ENCODE results near the gene PRKCE.
"Not testable (repeated sequence)": the region's sequence is repeated elsewhere in the genome, so short reads cannot be mapped to it uniquely, and the experiment has no call there.

PRKCE gene

DNA sequence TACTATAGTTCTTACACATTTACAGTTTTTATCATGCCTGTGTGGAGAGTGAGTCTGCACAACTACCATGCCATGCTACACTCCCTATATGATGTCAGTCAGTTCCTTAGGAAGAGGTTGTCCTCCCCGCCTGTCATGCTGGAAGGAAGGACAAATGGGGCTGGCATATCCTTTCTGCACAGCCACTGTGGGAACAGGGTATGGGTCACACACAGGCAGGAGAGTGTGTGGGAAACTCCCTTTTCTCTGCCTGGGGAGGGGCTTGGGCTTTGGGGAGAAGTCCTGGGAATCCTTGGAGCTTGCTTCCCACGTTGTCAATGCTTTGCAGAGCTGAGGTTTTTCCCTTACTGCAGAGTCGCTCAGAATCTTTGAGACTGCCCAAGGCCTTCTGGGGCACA is 232.1 kb downstream of the PRKCE start:
- no peak for DNase-seq

- DNase-seq: no peak
These were observed 232.7 kb downstream of the PRKCE start for GRCh38 chr2:45884126-45884525.

- peak in 4 of 51 donors; percentile 12 to 27 (median 20) for DNase-seq
These were observed 233.7 kb downstream of the PRKCE start for GRCh38 chr2:45885171-45885621.

DNA sequence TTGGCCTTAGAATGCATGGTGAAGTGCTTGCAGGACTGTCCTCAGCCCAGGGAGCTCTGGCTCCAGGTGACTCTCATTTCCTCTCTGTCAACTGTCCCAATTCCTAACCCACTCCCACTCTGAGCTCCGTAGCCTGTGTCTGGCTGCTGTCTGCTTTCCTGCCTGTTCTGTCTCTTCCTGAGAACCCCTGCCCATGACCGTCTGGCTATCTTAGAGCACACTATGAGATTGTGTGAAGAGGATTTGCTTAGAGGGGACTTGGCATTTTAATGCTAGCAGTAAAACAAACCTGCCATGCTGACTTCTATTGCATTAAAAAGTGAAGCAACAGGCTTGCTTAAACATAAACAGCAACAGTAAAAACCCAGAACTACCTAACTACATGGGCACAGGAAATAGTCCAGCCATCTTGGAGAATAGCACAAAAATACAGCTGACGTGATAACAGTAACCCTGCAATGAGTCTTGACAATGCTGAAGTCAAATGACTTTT is 234.7 kb downstream of the PRKCE start:
- DNase-seq: no peak

GRCh38 chr2:45888167-45888566 is 236.7 kb downstream of the PRKCE start:
- DNase-seq: no peak

DNA sequence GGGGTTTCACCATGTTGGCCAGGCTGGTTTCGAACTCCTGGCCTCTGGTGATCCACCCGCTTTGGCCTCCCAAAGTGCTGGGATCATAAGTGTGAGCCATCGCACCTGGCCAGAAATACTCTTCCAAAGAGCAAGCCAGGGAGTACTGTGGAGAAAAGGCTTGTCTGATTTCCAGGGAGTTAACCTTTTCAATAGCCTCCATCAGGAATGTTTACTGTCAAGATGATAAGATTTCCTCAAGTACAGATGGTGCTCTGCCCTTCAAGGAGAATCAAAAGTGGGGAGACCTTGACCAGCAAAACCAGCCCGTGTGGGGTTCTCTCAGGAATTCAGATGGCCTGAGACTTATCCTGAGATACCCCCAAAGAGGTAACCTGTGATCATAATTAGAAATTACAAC is 237.2 kb downstream of the PRKCE start:
- DNase-seq: no peak

DNA sequence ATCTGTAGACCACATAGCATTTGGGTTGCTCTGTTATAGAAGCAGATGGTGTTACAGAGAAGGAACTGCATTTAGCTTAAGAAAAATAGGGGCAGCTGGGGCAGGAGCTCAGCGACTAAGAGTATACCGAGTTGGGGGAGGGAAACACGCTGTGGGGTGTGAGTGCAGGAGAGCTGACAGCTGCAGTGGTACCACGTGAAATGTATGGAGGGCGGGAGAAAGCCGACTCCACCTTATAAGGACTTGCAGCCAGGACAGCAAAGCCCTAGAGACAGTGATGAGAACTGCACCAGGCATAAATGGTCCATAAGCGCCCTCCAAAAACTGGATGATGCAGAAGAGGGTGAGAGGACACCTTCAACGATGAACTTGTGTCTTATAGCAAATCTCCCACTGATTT is 237.6 kb downstream of the PRKCE start:
- DNase-seq: no peak

DNA sequence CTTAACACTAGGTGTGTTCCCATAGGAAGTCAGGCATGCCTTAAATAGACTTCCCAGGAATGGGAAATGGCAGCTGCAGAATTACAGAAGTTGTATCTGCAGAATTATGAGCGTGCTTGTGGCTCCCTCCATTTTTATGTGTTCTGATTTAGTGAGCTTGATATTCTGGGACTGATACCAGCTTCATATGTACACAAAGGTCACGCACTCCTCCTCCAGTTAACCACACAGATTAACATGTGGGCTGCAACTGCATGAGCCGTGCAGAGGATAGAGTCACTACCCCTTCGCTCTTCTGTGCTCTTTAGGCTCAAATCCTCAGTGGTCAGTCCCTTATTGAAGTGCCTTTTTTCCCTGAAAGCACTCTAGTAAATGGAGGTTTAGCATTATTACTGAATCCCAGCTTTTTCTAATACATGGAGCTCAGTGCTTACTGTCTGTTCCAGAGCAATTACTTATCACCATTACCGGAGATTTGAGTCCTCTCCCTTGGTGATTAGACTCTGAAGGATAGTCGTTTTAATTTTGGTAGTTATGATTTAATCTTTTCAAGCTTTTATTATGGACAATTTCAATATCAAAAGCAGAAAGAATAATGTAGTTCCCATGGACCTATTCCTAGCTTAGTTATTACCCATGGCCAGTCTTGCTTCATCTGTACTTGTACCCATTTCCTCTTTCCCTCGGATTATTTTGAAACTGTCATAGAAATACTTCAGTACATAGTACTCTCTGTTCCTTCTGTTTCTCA is 238.3 kb downstream of the PRKCE start:
- DNase-seq: peak in 1 of 51 donors; percentile 9

DNA sequence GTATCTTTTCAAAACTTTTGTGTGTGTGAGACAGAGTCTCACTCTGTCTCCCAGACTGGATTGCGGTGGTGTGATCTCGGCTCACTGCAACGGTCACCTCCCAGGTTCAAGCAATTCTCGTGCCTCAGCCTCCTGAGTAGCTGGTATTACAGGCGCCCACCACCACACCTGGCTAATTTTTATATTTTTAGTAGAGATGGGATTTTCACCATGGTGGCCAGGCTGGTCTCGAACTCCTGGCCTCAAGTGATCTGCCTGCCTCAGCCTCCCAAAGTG is 238.8 kb downstream of the PRKCE start:
- not testable (repeated sequence) for DNase-seq

- no peak for DNase-seq
These were observed 239.3 kb downstream of the PRKCE start for GRCh38 chr2:45890819-45891218.

GRCh38 chr2:45891719-45892424 is 240.4 kb downstream of the PRKCE start:
- DNase-seq: peak in 2 of 51 donors; percentile 13 to 25

DNA sequence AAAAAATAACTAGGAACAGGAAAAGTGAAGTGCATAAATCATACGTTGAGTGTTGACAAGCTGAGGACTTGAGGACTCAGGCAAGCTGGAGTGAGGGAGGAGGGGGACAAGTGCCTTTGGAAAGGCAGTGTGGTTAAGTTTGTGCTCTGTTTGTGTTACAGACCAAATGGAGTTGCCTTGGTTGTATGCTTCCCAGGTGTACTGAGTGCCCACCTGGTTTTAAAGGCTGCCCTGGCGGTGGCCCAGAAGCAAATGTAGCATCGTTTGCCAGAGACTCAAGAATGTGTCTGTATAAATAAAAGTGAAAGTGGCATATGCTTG is 240.9 kb downstream of the PRKCE start:
- DNase-seq: no peak

DNA sequence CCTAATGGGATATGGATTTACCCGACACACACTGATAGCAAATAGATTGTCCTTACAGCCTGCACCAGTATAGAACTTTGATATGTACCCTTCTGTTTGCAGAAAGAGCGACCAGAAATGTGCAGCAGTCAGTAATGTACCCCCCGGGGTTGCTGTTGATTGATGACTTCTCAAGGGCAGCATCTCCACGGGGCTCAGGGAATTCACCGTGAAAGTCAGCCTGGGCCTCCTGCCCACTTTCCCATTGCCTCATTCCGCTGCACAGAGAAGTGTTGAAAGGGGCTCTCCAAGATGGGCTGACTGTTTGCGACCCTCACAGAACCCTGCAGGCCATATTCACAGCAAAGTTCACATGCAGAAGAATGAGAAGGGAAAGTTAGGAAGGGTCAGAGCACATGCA is 241.3 kb downstream of the PRKCE start:
- no peak for DNase-seq

- DNase-seq: no peak
These were observed 242.7 kb downstream of the PRKCE start for GRCh38 chr2:45894211-45894610.

DNA sequence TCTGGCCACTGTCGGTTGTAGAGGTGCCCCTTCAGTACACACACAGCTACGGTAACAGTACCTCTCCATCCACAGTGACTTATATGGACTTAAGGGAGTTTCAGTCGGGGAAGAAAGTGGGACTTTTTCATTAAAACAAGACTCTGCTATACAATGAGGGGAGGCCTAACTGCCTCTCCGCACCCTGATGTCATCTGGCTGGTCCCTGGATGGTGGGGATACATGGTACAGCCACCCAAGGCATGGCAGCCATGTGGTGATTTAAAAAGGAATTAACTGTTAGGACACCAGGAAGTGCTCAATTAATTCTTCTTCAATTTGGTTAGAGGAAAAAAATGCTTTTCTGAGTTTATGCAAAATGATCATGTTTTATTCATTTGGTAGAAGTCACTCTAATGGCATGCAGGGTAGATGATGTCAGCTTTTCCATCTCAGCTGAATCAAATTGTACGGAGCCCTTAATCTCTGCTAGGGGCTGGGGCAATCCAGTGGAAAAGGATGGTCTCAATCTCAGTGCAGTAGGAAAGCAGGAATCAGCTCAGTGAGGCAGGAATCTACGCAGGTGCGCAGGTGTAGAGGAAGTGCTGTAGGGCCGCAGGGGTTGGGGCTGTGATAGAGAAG is 243.9 kb downstream of the PRKCE start:
- DNase-seq: no peak

DNA sequence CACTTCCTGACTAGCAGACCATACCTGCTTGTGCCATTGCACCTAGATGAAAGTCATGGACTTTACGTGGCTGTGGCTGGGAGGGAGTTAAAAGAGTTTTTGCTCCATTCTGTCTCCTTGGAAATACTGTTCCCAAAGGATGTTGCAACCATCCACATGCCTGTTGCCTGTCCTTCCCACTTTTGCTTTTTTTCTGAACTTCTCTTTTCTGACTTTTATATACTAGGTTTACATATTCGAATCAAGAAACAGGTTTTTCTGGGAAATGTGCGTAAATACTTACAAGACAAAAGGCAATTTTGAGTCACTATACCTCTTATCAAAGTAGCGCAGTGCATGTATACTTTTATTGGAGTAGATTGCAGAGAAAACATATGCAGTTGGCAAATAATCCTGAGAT is 244.8 kb downstream of the PRKCE start:
- no peak for DNase-seq

- no peak for DNase-seq
These were observed 246.4 kb downstream of the PRKCE start for GRCh38 chr2:45897842-45898241.

GRCh38 chr2:45898819-45899218 is 247.3 kb downstream of the PRKCE start:
- peak in 1 of 51 donors; percentile 13 for DNase-seq

DNA sequence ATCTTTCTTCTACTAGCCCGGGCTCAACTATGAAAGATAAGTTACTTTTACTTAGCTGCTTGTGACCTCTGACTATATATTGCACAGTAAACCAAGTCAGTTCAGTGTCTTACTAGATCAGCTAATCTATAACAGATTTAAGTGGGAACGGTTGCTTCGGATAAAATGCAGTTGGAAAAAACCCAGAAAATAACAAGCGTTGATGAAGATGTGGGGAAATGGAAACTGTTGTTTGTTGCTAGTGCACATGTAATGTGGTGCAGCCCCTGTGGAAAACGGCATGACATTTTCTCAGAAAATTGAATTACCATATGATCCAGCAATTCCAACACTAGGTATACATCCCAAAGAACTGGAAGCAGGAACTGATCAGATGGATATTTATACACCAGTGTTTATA is 248.5 kb downstream of the PRKCE start:
- no peak for DNase-seq

DNA sequence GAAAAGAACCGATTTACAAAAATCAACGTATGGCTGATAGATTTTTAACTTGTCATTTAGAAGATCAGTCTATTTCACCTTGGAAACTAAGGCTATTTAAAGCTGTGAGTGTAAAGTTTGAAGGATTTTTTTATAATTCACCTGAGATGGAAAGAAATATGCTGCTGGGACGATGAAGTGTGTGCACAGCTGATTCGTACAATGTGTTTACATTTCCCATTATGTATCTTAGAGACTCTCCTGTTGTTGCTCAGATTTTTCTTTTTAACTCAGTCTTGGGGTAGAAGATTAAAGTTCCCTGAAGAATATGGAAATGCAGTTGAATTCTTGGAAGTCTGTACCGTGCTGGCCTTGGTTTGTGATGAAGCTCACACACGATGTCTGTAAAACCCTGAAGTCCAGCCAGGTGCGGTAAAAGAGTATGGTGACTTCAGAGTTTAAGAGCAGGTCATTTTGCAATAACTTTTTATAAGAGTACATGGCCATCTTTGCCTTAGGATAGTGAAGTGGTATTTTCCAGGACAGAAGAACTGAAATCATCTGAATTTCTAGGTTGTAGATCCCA is 250.1 kb downstream of the PRKCE start:
- DNase-seq: no peak

GRCh38 chr2:45902380-45902779 is 250.9 kb downstream of the PRKCE start:
- DNase-seq: no peak

GRCh38 chr2:45902781-45903375 is 251.4 kb downstream of the PRKCE start:
- DNase-seq: no peak
